IPS-NIHi7 (cell line): ENCODE measurements around the gene ACTL7B.
A peak's percentile ranks its signal among the peaks of the same experiment; 100 is the strongest.
"Not testable (repeated sequence)": the region's sequence is repeated elsewhere in the genome, so short reads cannot be mapped to it uniquely, and the experiment has no call there.

Source experiments
- DNase-seq: peaks from one replicate; pipeline ENCODE4 v3.0.0; 2012; ENCODE audit warnings: mixed read lengths; ENCODE audit errors: extremely low spot score

The ACTL7B gene, protein sequence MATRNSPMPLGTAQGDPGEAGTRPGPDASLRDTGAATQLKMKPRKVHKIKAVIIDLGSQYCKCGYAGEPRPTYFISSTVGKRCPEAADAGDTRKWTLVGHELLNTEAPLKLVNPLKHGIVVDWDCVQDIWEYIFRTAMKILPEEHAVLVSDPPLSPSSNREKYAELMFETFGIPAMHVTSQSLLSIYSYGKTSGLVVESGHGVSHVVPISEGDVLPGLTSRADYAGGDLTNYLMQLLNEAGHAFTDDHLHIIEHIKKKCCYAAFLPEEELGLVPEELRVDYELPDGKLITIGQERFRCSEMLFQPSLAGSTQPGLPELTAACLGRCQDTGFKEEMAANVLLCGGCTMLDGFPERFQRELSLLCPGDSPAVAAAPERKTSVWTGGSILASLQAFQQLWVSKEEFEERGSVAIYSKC

GRCh38 chr9:108855888-108856287 is at the start of gene ACTL7B:
ACTL7B (minus strand) TSS chr9:108855986; CDS start chr9:108855930, 56 bp downstream.
- DNase-seq = no peak

DNA sequence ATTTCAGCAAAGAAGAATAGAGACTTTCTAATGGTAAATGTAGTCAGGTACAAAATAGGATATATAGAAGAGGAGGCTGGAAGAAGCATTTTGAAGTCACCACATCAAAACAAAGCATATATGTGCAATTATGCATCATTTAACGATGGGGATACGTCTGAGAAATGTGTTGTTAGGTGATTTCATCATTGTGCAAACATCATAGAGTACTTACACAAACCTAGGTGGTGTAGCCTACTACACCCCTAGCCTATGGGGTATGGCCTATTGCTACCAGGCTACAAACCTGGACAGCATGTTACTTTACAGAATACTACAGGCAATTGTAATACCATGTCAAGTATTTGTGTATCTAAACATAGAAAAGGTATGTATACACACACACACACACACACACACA is 49.7 kb upstream of the ACTL7B start:
- DNase-seq = no peak

DNA sequence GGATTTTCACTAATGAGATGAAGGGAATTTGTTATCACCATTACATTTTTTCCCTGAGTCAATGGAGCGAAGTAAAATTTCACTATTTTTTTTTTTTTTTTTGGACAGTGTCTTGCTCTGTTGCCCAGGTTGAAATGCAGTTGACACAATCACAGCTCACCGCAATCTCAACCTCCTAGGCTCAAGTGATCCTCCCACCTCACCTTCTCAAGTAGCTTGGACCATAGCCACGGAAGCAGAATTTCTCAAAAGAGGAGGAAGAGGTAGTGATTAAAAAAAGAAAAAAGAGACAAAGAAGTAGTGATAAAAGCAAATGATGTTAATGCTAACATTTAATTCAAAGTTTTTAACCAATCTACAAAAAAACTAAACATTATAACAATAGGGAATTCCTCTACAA is 48.4 kb upstream of the ACTL7B start:
- DNase-seq = no peak

- no peak for DNase-seq
Observed at GRCh38 chr9:108903420-108904103, 47.8 kb upstream of the ACTL7B start.

DNA sequence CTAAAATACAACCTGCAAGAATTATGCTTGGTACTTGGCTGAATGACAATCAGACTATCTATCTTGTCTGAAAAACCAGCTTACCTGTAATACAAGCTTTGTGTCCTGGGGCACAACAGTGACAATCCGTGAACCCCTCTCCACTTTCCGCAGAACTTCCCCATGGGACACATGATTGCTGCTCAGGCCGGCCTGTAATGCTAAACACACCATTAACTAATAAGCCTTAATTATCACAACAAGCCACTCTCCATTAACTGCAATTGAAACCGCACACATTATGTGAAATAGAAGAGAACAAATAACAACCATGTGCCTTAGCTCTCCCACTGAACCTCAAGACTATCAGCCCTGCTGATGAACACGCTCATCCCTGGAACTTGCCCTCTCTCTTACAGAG is 44.4 kb upstream of the ACTL7B start:
- DNase-seq = no peak

DNA sequence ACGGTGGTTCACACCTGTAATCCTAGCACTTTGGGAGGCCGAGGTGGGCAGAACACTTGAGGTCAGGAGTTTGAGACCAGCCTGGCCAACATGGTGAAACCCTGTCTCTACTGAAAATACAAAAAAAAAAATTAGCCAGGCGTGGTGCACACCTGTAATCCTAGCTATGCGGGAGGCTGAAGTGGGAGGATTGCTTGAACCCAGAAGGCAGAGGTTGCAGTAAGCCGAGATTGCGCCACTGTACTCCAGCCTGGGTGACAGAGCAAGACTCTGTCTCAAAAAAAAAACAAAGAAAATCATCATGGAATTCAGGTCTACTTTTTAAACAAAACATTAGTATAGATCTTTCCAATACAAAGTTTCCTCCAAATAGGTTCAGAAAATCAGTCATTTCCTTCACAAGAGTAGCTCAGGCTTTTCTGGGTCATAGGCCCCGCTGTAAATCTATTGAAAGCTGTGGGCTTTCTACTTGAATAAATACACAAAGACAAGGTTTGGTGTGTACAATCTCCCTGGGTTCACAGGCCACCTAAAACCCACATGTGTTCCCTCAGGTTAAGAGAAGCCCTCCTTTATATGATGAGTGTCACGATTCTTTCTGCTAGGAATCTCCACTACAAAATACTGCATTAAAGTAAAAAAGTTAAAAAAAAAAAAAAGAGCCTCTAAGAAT is 43.4 kb upstream of the ACTL7B start:
- DNase-seq = not testable (repeated sequence)

DNA sequence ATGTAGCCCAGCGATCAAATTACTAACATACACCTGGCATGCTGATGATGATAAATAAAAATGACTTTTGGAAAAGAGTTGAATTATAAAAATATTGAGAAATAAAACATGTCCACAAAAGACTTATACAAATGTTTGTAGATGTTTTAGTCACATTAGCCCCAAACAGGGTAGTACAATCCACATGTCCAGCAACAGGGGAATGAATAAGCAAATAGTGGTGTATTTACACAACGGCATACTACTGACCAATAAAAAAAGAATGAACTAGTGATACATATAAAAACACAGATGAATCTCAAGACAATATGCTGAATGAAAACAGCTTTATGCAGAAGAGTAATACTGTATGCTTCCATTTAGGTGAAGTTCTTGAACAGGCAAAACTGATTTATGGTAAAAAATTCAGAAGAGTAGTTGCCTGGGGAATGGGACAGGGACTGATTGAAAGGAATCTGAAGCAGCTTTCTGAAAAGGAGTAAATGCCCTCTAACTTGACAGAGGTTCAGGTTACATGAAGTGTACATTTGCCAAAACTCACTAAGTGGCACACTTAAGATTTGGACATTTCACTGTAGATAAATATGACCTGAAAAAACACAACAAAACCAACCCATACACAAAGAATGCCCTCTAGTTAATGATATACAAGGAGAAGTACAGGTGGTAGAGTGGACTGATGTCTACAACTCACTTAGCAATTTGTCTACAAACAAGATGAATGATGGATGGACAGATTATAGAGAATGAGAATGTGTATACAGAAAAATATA is 41.7 kb upstream of the ACTL7B start:
- DNase-seq = no peak

GRCh38 chr9:108894225-108894997 is 38.6 kb upstream of the ACTL7B start:
- no peak for DNase-seq

GRCh38 chr9:108889649-108890067 is 33.9 kb upstream of the ACTL7B start:
- DNase-seq = peak; percentile 17

GRCh38 chr9:108886594-108887271 is 30.9 kb upstream of the ACTL7B start:
- DNase-seq = not testable (repeated sequence)

DNA sequence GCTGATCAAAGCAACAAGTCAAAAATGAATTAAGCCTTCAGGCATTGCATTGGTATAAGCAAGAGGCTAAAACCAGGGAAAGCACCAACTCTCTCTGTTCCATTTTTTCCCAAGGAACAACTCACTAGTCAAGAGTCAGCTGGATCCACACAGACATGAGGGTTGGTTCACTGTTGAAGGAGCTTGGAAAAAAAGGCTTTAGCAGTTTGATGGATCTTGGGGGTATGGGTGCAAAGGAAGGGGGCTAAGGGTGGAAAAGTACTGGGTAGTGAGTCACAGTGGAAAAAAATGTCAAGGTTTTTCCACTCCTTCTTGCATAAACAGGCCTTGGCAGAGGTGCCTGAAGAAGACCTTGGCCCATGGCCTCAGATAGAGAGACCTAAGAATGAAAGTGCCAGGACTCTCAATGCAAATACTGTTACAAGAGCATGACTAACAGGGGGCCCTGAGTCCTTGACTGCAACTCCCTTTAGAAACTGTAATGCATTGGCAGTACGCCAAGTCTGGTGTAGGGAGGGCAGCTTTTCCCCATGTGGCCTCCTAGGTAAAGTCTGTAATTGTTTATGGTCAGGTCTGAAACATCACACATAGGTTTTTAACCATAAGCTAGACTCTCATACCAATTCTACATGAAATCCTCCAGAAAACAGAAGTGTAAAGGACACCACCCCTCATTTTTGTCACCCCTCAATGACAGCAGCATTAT is 30.0 kb upstream of the ACTL7B start:
- no peak for DNase-seq

DNA sequence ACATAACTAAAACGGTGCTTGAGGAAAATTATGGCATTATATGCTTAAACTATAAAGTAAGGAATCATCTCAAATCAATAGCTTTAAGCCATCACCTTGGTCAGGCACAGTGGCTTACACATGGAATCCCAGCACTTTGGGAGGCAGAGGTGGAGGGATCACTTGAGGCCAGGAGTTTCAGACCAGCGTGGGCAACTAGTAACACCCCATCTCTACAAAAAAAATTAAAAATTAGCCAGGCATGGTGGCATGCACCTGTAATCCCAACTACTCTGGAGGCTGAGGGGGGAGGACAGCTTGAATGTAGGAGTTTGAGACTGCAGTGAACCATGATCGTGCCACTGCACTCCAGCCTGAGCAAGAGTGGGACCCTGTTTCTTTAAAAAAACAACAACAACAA is 28.9 kb upstream of the ACTL7B start:
- DNase-seq = no peak

- no peak for DNase-seq
Observed at GRCh38 chr9:108883085-108883484, 27.3 kb upstream of the ACTL7B start.

DNA sequence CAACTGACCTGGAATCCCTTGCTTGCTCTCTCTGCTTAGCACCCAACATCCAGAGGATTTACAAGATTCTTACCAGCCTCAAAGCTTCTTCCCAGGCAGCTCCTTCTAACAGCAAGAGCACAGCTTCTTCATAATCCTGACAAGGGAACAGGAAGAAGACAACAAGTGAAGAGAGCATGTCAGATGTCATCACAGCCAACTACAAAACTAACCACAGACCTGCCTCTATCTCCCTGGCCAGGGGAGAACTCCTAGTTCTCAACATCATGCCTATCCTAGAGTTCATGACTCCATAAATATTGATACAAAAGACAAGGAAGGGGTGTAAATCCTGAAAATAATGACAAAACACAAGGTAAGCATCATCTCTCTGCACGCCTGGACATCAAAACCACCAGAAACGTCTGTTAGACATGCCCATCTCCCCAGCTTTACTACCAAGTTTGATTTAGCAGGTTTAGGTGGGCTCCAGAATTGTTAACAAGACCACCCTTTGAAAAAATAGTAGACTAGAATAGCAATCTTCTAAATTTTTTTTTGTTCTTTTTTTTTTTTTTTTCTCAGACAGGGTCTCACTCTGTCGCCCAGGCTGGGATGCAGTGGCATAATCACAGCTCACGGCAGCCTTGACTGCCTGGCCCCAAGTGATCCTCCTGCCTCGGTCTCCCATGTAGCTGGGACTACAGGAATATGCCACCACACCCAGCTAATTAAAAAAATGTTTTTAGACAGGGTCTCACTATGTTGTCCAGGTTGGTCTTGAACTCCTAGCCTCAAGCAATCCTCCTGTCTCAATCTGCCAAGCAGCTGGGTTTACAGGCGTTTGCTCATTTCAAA is 26.5 kb upstream of the ACTL7B start:
- no peak for DNase-seq

- DNase-seq = no peak
Observed at GRCh38 chr9:108880738-108881316, 25.0 kb upstream of the ACTL7B start.

DNA sequence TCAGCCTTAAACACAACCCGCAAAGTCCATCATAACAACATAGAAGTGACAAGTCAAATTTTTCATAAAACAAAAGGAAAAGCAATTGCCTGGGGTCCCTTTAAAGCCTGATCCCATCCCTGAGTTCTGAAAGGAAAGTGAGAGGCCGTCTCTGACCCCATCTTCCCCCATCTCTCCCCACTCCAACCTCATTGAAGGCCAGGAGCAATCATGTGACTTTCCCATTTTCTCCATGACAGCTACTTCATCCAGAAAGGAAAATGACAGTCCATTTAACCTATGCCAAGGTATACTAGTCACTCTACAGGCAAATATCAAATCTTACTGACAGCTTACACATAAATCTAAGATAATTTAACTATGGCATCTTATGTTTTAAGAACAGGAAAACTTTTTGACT is 21.7 kb upstream of the ACTL7B start:
- DNase-seq = no peak

- DNase-seq = no peak
Observed at GRCh38 chr9:108876425-108876824, 20.6 kb upstream of the ACTL7B start.

DNA sequence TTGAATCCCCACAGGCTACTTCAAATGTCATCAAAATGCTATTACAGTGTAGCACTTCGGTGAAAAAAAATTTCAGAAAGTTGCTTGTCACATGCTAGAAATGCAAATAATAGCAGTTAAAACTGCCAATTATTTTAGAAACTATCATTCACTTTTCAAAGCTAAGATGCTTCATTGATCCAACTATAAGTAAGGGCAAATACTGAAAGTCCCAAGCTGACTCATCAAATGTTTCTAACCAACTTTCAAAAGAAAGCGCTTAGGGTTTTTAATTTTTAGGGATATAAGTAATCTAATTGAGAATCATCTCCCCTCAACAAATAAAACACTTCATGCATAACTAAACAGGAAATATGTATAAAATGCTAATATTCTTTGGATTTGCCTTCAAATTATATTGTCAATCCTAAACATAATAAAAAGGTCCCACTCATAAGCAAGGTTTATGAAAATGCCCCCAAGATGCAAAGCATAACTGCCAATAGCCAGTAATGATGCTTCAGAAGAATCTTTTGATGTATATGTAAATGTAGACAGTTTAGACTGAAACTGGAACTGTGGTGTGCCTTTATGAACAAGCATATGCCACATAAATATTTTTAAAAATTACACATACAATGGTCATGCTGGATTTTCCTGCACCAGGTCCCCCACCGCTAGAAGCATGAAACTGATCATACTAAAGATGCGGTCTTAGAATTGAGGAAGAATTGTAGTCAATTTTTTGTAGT is 18.4 kb upstream of the ACTL7B start:
- no peak for DNase-seq
